ENCODE measurements around the gene PRDM10.
A peak's percentile ranks its signal among the peaks of the same experiment; 100 is the strongest.

PRDM10 gene

GRCh38 chr11:129944696-129945095 is 57.9 kb downstream of the PRDM10 start:
- DNase-seq: no peak

DNA sequence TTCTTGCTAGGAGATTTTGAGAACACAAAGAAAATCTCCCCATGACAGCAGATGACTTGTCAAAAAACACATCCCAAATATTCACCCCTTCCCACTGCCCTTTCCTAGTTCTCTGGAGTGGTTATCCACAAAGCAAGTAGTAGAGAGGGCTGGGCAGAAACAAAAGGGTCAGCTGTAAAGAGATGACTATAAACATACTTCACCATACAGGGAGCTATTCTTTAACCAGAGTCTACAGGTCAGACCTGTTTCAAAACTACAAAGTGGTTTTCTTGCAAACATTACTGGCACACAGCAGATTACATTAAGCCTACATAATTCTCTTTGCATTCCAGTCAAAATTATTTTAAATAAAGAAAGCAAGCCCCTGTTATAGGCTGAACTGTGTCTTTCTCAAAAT is 59.6 kb downstream of the PRDM10 start:
- peak; percentile 16 for DNase-seq

- no peak for DNase-seq
These were observed 63.1 kb downstream of the PRDM10 start for GRCh38 chr11:129939510-129939909.

DNA sequence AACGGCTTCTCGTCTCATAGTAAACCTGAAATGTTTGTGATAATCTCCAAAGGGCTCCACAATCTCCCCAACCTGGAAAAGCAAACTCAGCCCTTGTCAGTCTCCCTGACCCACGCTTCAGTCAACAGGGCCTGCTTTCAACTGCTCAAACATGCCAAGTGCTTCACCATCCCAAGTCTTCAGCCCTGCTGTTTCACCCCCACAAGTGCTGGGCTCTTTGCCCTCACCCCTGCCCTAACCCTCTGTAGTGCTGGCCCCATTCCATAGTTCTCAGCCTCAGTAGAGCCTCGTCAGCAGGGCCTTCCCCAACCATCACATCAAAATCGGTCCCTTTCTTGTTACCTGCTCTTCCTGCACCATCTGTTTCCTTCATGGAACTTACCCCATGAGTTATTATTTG is 63.9 kb downstream of the PRDM10 start:
- DNase-seq: no peak

- DNase-seq: no peak
These were observed 64.9 kb downstream of the PRDM10 start for GRCh38 chr11:129937592-129938238.

- DNase-seq: no peak
These were observed 66.9 kb downstream of the PRDM10 start for GRCh38 chr11:129935723-129936122.

DNA sequence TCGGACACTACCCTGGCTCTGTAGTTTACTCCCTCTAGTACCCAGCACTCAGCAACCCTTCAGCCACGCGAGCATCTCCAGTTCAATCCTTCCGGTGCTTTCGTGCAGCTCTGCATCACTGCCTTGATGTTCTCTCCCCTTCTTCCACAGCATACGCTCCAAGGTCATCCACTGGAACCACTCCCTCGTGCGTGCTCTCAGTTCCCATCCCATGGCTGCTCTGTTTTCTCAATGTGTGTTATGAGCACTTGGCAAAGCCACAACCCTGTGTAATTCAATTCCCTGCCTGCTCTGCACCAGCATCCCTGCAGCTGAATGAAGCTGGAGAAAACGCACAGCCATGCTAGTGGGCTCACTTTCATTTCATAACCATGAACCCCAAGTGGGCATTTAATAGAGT is 68.7 kb downstream of the PRDM10 start:
- no peak for DNase-seq

GRCh38 chr11:129933262-129933661 is 69.4 kb downstream of the PRDM10 start:
- DNase-seq: no peak

GRCh38 chr11:129932381-129933067 is 70.1 kb downstream of the PRDM10 start:
- no peak for DNase-seq

- no peak for DNase-seq
These were observed 71.9 kb downstream of the PRDM10 start for GRCh38 chr11:129930743-129931142.

GRCh38 chr11:129930296-129930695 is 72.3 kb downstream of the PRDM10 start:
- no peak for DNase-seq

GRCh38 chr11:129929721-129930120 is 72.9 kb downstream of the PRDM10 start:
- no peak for DNase-seq

DNA sequence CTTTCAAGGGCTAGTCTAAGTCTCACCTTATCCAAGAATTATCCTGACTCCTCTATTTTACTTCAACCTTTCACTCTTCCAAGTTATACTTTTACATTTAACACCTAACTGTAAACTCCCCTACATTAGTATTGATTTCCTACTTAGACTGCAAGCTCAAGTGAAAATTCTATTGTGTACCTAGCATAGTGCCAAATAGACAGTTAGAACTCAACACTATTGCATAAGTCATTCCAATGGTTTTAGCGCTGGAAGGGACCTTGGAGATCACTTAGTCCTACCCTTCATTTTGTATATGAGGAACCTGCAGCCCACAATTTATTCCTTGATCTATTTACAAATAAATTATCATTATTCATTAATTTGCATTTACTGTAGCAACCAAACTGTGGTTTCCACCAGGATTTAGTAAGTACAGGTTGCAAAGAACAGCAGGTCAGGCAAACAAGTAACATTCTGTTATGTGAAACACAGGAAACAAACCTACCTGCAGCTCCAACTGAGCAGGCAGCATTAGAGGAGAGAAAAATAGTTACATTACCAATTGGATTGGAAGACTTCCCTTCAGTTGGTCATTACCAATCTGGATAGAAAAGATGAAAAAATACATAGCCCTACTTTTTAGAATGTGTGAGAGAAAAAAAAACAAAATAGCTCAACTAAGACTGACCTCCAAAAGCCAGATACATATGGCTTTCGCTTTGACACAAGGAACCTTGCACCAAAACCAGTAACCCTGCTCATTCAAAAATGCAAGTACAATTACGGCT is 73.5 kb downstream of the PRDM10 start:
- no peak for DNase-seq

DNA sequence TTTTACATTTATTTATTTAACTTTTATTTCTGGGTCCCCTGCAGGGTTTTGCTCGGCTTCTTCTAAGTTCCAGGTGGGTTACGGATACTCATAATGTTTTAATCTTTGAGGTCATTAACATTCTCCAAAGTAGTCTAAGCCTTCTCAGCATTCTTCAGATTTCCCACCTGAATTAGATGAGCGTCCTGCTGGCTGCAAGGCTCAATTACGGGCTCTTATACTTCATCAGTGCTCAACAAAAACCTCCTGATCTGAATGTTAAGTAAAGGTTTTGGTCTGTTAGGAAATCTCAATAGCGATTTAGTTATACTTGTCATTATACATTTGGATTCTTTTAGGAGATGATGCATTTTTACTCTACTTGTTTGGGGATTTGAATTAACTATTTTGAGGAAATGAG is 80.0 kb downstream of the PRDM10 start:
- DNase-seq: no peak

DNA sequence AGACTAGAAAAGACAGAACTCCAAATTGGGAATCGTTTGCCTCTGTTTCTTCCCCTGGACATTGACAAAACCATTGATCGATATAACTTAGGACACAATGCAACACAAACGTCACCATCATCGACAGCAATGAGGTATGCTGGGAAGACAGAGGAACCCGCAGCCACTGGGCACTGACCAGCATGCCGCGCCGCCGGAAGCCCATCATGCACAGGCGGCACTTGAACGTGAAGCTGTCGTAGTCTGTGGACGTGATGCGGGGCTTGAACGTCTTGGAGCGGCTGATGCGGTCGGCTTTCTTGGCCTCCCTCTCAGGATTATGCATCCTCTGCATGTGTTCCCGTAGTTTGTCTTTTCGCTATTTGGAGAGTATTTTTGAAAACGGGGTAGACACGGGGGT is 84.3 kb downstream of the PRDM10 start:
- no peak for DNase-seq

GRCh38 chr11:129917231-129917630 is 85.4 kb downstream of the PRDM10 start:
- no peak for DNase-seq

DNA sequence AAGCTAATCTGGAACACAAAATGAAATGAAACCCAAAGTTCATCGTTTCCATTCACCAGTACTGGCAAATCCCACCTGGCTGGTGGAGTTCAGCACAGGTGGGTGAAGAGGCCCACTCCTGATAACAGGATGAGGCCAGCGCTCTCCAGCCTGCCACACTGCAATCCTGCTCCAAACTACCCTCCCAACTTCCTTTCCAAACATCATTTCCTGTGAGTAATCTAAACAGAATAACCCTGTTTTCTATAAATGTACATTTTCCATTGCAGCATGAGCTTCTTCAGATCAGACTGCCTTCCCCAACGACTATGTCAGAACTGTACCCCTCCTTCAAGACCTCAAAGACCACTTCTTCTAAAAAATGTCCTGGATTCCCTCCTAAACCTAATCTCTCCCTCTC is 91.3 kb downstream of the PRDM10 start:
- no peak for DNase-seq

DNA sequence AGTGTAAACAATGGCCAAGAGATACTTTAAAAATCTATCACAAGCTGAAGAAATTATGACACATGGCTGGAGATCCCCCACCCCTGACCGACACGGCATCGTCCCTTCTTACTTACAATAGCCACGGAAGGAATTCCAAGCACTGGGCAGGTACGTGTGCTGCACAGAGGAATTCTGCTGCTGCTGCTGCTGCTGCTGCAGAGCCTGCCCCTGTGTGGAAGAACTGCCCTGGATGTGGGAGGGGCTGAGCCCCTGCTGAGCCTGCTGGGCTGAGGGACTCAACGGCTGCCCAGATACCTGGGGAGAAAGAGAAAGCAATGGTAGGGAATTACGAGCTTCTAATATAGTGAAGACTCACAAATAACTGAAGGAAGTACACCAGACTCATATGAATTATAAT is 92.3 kb downstream of the PRDM10 start:
- no peak for DNase-seq

GRCh38 chr11:129905402-129905801 is 97.2 kb downstream of the PRDM10 start:
- DNase-seq: no peak

DNA sequence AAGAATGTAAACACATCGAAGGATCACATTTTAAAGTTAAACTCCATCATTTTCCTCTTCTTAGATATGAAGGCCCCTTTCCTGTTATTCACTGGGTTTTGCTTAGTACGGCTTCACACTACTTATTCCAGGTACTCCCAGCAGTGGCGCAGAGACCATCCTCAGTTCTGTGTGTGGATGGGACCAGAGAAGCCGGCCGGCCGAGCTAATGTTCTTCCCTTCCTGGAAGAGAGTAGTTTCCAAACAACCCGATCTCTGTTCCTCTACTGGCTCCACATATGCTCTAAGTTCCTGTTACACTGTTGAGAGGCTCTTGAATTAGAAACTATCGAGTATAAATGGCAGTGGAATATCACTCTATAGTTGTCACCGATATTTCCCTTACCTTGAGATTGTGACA is 106.6 kb downstream of the PRDM10 start:
- no peak for DNase-seq

GRCh38 chr11:129895126-129896041 is 107.3 kb downstream of the PRDM10 start, which contains the start of gene NFRKB:
TSS of gene NFRKB (minus strand) at chr11:129895578. CDS start at chr11:129892849, 2,729 bp downstream.
- DNase-seq: peak; percentile 56

GRCh38 chr11:129894278-129895125 is 108.1 kb downstream of the PRDM10 start:
- no peak for DNase-seq

Measured in NCI-H2029 (cell line).